GM18508 (cell line): ENCODE data around the gene CAMTA1.
"Not testable (repeated sequence)": the region's sequence is repeated elsewhere in the genome, so short reads cannot be mapped to it uniquely, and the experiment has no call there.

Source experiments
- ATAC-seq: cut with Tn5 transposase; IDR thresholded peaks from one replicate; pipeline ENCODE4 v1.9.1; 2021; ENCODE audit warnings: moderate number of reproducible peaks; ENCODE audit not compliant: insufficient read depth, unreplicated experiment

Gene CAMTA1

DNA sequence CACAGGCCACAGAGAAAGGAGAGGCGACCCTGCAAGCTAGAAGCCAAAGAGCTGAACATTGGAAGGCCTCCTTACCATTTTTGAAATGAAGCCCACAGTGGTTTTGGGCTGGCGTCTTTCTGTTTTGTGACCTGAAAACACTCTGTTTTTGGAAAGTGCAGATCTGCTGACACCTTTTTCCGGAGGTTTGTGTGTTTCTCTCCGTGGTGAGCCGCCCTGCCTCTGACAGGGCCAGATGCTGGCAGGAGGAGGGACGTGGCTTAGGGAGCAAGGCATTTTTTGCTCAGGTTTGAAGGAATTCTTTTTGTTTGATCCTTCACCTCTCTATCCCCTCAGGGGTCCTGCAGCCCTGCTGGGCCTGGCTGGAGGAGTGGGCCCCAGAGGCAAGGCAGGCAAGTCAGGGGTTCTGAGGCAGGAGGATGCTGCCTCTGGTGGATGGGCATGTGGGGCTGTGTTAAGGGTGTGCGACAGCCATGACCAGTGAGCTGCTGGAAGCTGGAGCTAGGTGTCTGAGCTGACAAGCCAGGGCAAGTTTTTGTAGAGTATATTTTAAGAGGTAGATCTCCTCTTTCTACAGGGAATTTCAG lies 133.8 kb downstream of the CAMTA1 start:
- ATAC-seq: no peak

DNA sequence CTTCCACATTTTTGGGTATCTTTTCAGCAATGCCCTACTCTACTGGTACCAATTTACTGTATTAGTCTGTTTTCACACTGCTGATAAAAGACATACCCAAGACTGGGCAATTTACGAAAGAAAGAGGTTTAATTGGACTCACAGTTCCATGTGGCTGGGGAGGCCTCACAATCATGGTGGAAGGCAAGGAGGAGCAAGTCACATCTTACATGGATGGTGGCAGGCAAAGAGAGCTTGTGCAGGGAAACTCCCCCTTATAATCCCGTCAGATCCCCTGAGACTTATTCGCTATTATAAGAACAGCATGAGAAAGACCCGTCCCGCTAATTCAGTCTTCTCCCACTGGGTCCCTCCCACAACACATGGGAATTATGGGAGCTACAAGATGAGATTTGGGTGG lies 136.3 kb downstream of the CAMTA1 start:
- not testable (repeated sequence) for ATAC-seq

- no peak for ATAC-seq
These were observed 137.1 kb downstream of the CAMTA1 start for GRCh38 chr1:6922096-6922931.

- no peak for ATAC-seq
These were observed 137.8 kb downstream of the CAMTA1 start for GRCh38 chr1:6923012-6923411.

DNA sequence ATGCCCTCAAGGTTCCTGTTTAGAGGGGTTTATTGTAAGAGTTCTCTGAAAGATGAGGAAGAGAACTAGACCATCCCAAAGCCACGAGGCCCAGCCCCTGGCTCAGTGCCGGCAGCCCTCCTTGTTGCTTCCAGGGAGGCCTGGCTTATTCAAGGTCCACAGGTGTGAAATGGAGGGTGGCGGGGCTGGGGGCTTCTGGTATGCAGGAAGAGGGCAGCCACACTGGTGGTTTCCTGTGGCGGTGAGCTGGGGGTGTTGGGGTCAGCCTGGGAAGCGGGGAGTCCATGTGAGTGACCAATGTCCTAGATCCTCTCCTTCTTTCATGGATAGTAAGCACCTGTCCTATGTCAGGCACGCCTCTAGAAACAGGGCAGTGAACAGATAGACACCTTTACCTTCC lies 138.2 kb downstream of the CAMTA1 start:
- no peak for ATAC-seq

GRCh38 chr1:6923955-6924881 lies 139.0 kb downstream of the CAMTA1 start:
- ATAC-seq: no peak

- ATAC-seq: no peak
These were observed 139.6 kb downstream of the CAMTA1 start for GRCh38 chr1:6924891-6925290.

GRCh38 chr1:6927626-6928025 lies 142.4 kb downstream of the CAMTA1 start:
- no peak for ATAC-seq

DNA sequence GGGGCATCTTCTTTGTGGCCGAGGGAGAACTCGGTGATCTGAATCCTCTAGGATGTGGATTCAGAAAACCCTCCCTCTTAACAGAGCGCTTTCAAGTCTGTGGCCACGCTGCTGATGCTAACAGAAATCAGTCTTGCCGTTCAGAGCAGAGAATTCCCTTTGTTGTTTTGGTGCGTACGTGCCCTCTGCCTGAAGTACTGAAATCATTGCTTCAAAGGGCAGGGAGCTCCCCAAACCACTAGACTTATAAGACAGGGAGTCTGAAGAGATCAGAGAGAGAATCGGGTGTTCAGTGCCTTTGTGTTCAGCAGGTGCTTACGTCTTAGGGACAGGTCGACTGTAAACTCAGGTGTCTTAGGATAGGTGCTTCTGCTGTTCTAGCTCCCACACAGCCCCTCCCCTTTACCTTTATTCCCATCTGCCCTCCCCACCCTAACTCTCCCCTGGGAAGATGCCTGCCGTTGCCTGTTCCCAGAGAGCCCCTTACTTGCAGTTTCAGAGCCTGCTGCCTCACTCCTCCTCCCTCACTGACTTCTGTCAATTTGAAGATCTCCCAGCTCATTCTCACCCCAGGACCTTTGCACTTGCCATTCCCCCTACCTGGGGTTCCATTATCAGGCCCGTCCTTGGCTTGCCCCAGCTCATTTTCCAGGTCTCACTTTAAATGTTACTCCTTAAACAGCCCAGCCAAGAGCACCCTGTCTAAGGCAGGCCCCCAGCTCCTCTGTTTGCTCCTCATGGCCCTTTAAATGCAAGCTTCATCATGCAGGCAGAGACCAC lies 143.0 kb downstream of the CAMTA1 start:
- ATAC-seq: no peak

DNA sequence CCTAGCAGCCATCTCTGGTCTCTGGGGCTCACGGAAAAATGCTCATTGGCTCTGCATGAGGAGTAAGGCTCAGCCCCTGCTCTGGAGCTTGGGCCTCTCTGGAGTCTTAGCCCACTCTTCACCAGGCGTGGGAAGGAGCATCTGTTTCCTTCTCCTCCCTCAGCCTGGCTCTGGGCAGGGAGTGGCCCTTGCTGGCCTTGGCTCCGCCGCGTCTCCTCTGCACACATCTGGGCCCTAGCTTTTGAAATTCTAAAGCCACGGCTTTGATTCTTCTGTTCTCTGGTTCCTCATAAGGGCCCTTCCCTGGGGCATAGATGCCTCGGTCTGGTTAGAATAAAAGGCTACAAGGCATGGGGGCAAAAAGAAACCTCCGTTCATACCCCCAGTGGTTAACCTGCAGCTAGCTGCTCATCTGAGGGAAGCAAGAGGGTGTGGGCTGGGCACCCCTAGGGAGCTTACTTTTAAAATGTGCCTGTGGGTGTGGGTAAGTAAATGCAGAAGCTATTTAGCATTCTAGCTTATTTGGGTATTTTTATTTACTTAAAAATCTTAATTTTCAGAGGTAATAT lies 145.6 kb downstream of the CAMTA1 start:
- ATAC-seq: no peak

- no peak for ATAC-seq
These were observed 150.2 kb downstream of the CAMTA1 start for GRCh38 chr1:6935361-6935883.

- ATAC-seq: no peak
These were observed 150.8 kb downstream of the CAMTA1 start for GRCh38 chr1:6935911-6936690.

- ATAC-seq: no peak
These were observed 151.8 kb downstream of the CAMTA1 start for GRCh38 chr1:6937048-6937447.

- ATAC-seq: no peak
These were observed 154.1 kb downstream of the CAMTA1 start for GRCh38 chr1:6939363-6939762.

GRCh38 chr1:6941786-6942185 lies 156.5 kb downstream of the CAMTA1 start:
- no peak for ATAC-seq

GRCh38 chr1:6942990-6943389 lies 157.7 kb downstream of the CAMTA1 start:
- no peak for ATAC-seq

- ATAC-seq: no peak
These were observed 159.2 kb downstream of the CAMTA1 start for GRCh38 chr1:6944434-6944833.

- no peak for ATAC-seq
These were observed 162.7 kb downstream of the CAMTA1 start for GRCh38 chr1:6947952-6948351.

GRCh38 chr1:6948416-6948815 lies 163.2 kb downstream of the CAMTA1 start:
- no peak for ATAC-seq
